ENCODE data around the gene SLC18A3.

GRCh38 chr10:49595003-49595712 lies 15.0 kb upstream of the SLC18A3 start:
- TF ChIP-seq CTCF (IDR thresholded peaks at IDR 0.05) (no peak), EP300 (IDR thresholded peaks at IDR 0.05; ENCODE audit: low read depth) (no peak), POLR2A (IDR thresholded peaks at IDR 0.05) (no peak)

All from transverse colon (tissue), 3 donors.